Cardiac fibroblast (primary cell): Measurements from ENCODE around the gene LMTK2.

Experiments
- DNase-seq, 2 donors: peaks; one replicate each; pipeline versions ENCODE4 v3.0.0 to v3.0.0-alpha.2; 2010; ENCODE audit warnings: low read depth in 2 of 2
- H3K4me3 ChIP-seq, 2 donors: replicated peaks in 1 of 2; 1 replicate in 1 of 2; 2 replicates in 1 of 2; pipeline ENCODE4 v1.5.1; 2011; ENCODE audit warnings: low read depth in 2 of 2, low read length in 2 of 2, mild to moderate bottlenecking in 2 of 2, moderate library complexity in 1 of 2
- CTCF ChIP-seq: IDR thresholded peaks from one replicate; pipeline ENCODE4 v1.5.1; 2011; ENCODE audit warnings: low read depth, mild to moderate bottlenecking, low read length, inconsistent platforms

LMTK2 gene

DNA sequence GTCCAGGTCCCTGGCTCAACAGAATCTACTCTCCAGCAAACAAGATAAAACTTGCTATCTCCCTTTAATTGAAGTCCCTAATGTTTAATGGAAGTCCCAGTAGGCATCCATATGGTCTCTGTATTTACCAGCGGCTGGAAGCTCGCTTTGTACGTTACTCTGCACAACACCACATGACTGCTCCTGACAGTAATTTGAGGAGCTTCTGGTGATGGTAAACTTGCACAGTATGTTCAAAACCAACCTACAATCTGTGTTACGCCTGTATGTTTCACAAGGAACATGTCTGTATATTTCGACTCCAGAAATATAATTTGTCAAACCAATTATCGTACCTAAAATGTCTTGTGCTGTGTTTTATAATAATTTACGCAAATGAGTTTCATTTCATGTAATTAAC lies 149.8 kb downstream of the LMTK2 start:
- DNase-seq: no peak
- no peak for TF ChIP-seq CTCF
- no peak overlapping the region for H3K4me3 ChIP-seq

DNA sequence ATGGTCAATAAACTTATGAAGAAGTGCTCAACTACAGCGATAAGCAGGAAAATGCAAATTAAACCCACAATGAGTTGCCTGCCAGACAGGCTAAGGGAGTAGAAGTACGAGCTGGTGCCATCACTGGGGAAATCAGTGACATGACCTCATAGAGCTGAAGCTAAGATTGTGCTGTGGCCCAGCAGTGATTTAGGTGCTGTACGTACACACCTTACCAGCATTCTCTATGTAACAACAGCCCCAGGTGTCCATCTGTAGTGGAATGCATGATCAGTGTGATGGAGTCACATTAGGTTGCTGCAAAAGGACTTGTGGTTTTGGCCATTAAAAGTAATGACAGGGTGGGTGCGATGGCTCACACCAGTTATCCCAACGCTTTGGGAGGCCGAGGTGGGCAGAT lies 151.0 kb downstream of the LMTK2 start:
- no peak for TF ChIP-seq CTCF
- H3K4me3 ChIP-seq: no peak overlapping the region
- no peak for DNase-seq
